GM12878 (cell line): ENCODE data around the gene ATP6V0D1. TPM values are rescaled to one million over a fixed set of nuclear protein-coding genes. Genes with fewer than 3 reads are reported as not detected.

Experiments
- BACH1 ChIP-seq: fragments of 450-650 bp; IDR thresholded peaks from 2 replicates; pipeline ENCODE4 v1.6.1; 2017; ENCODE audit warnings: mild to moderate bottlenecking, borderline replicate concordance
- EP300 ChIP-seq, 2 experiments: fragments of 150-350 bp in 1 of 2; IDR thresholded peaks; 2 replicates each; pipeline ENCODE4 v1.6.1; 2011 to 2012; ENCODE audit warnings: low read depth in 2 of 2, low read length in 2 of 2, borderline replicate concordance in 1 of 2, improper control_type of control experiment in 1 of 2, inconsistent platforms in 1 of 2; ENCODE audit not compliant: control insufficient read depth in 1 of 2
- PAX8 ChIP-seq: fragments of 450-650 bp; IDR thresholded peaks from 2 replicates; pipeline ENCODE4 v1.6.1; 2017; ENCODE audit warnings: mild to moderate bottlenecking, moderate library complexity
- polyA plus RNA-seq, 11 experiments: library from polyadenylated mRNA; depleted of rRNA in 4 of 11; unstranded in 6 of 11; stranded (reverse) in 5 of 11; fragments of >200 nt; fragmentation: Nextera tagmentation in 4 of 11; fragmentation: Illumina TruSeq in 1 of 11; extraction: Ambion mirVana in 4 of 11; extraction: Trizol in 1 of 11; gene quantifications; 1 replicate in 1 of 11; 2 replicates in 10 of 11; pipeline versions ENCODE4 v1.2.1 to v1.2.3, GENCODE V29; 2011 to 2016; ENCODE audit warnings: inconsistent platforms in 2 of 11, missing spikeins in 2 of 11, low read depth in 1 of 11
- total RNA-seq, 4 experiments: library from RNA; depleted of rRNA in 3 of 4; stranded (reverse); fragments of >200 nt in 3 of 4; fragmentation: Illumina TruSeq in 1 of 4; extraction: Trizol in 1 of 4; gene quantifications; 2 replicates each; pipeline versions ENCODE4 v1.2.1 to v1.2.3, GENCODE V29; 2013 to 2021
- TF ChIP-seq, protein P1 (sequence below): fragments of 450-650 bp; IDR thresholded peaks from 2 replicates; pipeline ENCODE4 v1.6.1; 2018; ENCODE audit warnings: mild to moderate bottlenecking, low read depth, moderate library complexity; ENCODE audit not compliant: partially characterized antibody
- TF ChIP-seq, protein P2 (sequence below): fragments of 450-650 bp; IDR thresholded peaks from 2 replicates; pipeline ENCODE4 v1.6.1; 2018; ENCODE audit warnings: borderline replicate concordance, mild to moderate bottlenecking; ENCODE audit not compliant: partially characterized antibody

ATP6V0D1 gene
- total and polyA plus RNA-seq, 10 of the 15 experiments (the other 5 are each of a cell fraction or from before 2014, with no cell fraction given) = 28.1 to 141 (median 70.3) TPM

DNA sequence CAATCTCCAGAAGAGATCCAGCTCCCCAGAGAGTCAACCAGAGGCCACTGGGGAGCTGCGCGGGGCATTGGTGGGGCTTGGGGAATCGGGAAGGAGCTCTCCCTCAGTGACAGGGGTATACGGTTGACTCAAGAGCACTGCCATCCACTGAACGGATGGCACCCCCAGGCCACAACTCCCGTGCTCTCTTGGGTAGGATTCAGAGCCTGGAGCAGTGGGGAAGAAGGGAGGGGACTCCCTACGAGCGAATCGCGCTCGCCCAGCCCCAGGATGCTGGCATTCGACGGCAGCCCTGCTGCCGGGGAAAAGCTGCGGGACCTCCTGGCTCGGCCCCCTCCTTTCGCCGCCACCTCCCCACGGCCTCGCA lies 87.2 kb downstream of the ATP6V0D1 start (continued):
- TF ChIP-seq PAX8 (no peak), EP300 (IDR thresholded peaks at IDR 0.05; ENCODE audit: borderline replicate concordance in 1 of 2, control insufficient read depth in 1 of 2, low read depth in 2 of 2, low read length in 2 of 2) (no peak), BACH1 (no peak)
- TF ChIP-seq, protein P1, sequence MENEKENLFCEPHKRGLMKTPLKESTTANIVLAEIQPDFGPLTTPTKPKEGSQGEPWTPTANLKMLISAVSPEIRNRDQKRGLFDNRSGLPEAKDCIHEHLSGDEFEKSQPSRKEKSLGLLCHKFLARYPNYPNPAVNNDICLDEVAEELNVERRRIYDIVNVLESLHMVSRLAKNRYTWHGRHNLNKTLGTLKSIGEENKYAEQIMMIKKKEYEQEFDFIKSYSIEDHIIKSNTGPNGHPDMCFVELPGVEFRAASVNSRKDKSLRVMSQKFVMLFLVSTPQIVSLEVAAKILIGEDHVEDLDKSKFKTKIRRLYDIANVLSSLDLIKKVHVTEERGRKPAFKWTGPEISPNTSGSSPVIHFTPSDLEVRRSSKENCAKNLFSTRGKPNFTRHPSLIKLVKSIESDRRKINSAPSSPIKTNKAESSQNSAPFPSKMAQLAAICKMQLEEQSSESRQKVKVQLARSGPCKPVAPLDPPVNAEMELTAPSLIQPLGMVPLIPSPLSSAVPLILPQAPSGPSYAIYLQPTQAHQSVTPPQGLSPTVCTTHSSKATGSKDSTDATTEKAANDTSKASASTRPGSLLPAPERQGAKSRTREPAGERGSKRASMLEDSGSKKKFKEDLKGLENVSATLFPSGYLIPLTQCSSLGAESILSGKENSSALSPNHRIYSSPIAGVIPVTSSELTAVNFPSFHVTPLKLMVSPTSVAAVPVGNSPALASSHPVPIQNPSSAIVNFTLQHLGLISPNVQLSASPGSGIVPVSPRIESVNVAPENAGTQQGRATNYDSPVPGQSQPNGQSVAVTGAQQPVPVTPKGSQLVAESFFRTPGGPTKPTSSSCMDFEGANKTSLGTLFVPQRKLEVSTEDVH = no peak
- TF ChIP-seq, protein P2, sequence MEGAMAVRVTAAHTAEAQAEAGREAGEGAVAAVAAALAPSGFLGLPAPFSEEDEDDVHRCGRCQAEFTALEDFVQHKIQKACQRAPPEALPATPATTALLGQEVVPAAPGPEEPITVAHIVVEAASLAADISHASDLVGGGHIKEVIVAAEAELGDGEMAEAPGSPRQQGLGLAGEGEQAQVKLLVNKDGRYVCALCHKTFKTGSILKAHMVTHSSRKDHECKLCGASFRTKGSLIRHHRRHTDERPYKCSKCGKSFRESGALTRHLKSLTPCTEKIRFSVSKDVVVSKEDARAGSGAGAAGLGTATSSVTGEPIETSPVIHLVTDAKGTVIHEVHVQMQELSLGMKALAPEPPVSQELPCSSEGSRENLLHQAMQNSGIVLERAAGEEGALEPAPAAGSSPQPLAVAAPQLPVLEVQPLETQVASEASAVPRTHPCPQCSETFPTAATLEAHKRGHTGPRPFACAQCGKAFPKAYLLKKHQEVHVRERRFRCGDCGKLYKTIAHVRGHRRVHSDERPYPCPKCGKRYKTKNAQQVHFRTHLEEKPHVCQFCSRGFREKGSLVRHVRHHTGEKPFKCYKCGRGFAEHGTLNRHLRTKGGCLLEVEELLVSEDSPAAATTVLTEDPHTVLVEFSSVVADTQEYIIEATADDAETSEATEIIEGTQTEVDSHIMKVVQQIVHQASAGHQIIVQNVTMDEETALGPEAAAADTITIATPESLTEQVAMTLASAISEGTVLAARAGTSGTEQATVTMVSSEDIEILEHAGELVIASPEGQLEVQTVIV = no peak
- TF ChIP-seq, all 136 proteins: peak for 0
